Ovary (tissue), 9 donors: ENCODE data around the gene KCTD20. TPM values are rescaled to one million over a fixed set of nuclear protein-coding genes. Genes with fewer than 3 reads are reported as not detected.

Experiments used
- DNase-seq, 5 donors: peaks; one replicate each; pipeline ENCODE4 v3.0.0-alpha.2; 2019 to 2020
- H3K27ac ChIP-seq, 2 donors: fragments of 200-600 bp; one replicate each; pipeline versions ENCODE4 v1.5.1 to v1.8.0; 2019 to 2022
- H3K27me3 ChIP-seq: fragments of 200-600 bp; one replicate; pipeline ENCODE4 v1.8.0; 2022
- H3K36me3 ChIP-seq: fragments of 200-600 bp; sonication (generic); one replicate; pipeline ENCODE4 v1.5.1; 2019
- H3K4me1 ChIP-seq: one replicate; pipeline ENCODE4 v1.8.1; 2013; ENCODE audit warnings: mild to moderate bottlenecking, moderate library complexity; ENCODE audit not compliant: insufficient read depth
- H3K4me3 ChIP-seq: fragments of 200-600 bp; sonication (generic); one replicate; pipeline ENCODE4 v1.5.1; 2017
- H3K9me3 ChIP-seq, 2 donors: fragments of 200-600 bp in 1 of 2; sonication (generic) in 1 of 2; one replicate each; pipeline versions ENCODE4 v1.5.1 to v1.8.1; 2013 to 2019; ENCODE audit warnings: mild to moderate bottlenecking in 1 of 2, moderate library complexity in 1 of 2
- EP300 ChIP-seq: sonication (generic); formaldehyde crosslinking; IDR thresholded peaks from one replicate; pipeline ENCODE4 v1.6.1; 2017; ENCODE audit warnings: antibody characterized with exemption
- POLR2A ChIP-seq: fragments of 450-650 bp; IDR thresholded peaks from one replicate; pipeline ENCODE4 v1.6.1; 2017; ENCODE audit warnings: antibody characterized with exemption, mild to moderate bottlenecking, moderate library complexity
- WGBS, 3 donors: extraction: QIAGEN DNeasy Blood & Tissue Kit in 1 of 3; methylation state at CpG; one replicate each; pipeline versions ENCODE4 v1.1.5 to v1.1.7; 2013 to 2017; 5-methylcytosine and 5-hydroxymethylcytosine counted together
- intact Hi-C, 4 donors: fragments of 100-400 bp; cut with DNase I; formaldehyde crosslinking; loops; one replicate each; pipeline versions ENCODE4 v1.11.0 to v1.15.1; 2022 to 2023
- polyA plus RNA-seq, 2 donors: library from polyadenylated mRNA; stranded (reverse); fragments of 200-250 nt in 1 of 2; fragments of 350-450 nt in 1 of 2; fragmentation: Illumina TruSeq in 1 of 2; extraction: RNeasy Lipid Tissue Mini Kit (QIAGEN cat#74804) in 1 of 2; gene quantifications; one replicate each; pipeline ENCODE4 v1.2.3, GENCODE V29; 2013 to 2014
- total RNA-seq, 7 donors: library from RNA; depleted of rRNA in 2 of 7; stranded (reverse); fragments of >200 nt in 2 of 7; fragmentation: NEBNext Ultra II Directional in 3 of 7; extraction: Animal tissue kit (Norgen Biotek cat#: 25700) in 3 of 7; gene quantifications; one replicate each; pipeline versions ENCODE4 v1.1.0 to v1.2.4, GENCODE V29; 2016 to 2023
- TF ChIP-seq, protein P1 (sequence below), 3 donors: fragments of 450-650 bp in 2 of 3; fragments of 200-600 bp in 1 of 3; IDR thresholded peaks; one replicate each; pipeline versions ENCODE4 v1.5.1 to v1.8.0; 2016 to 2022; ENCODE audit warnings: antibody characterized with exemption in 3 of 3, mild to moderate bottlenecking in 1 of 3
- donor health status: DM: no; HTN: no; CAD: no; lungs with moderate emphysema.
- donor health status: DM: no; HTN: no; CAD: no.
- donor health status: Bipolar disorder and iron deficiency.
- donor health status: DM: yes; HTN: yes; CAD: no.
- donor health status: DM: no; HTN: no; CAD: no.
- donor health status: DM: yes; HTN: yes; CAD: no.

Gene KCTD20
- total and polyA plus RNA-seq, 9 donors, result 21.7 to 73.7 (median 46.2) TPM

DNA sequence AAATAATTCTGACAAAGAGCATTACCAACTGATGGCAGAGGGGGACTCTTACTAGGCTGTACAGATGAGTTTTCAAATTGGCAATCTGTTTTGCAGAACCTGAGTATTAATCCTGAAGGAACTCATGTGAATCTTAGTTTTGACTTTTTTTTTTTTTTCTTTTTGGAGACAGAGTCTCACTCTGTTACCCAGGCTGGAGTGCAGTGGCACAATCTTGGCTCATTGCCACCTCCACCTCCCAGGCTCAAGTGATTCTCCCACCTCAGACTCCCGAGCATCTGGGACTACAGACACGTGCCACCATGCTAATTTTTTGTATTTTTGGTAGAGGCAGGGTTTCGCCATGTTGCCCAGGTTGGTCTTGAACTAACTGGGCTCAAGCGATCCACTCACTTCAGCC lies 49.3 kb downstream of the KCTD20 start:
- intact Hi-C loops, result loop anchor here in 1 of 4 donors (10.0 kb wide), 1 partner anchor 713 kb away; no protein-coding TSS in a partner anchor
- peaks cover 2% of the 10 kb centered on the region for H3K4me1 ChIP-seq
- no peaks in the 10 kb centered on the region for H3K27me3 ChIP-seq
- no peak overlapping the region for H3K4me3 ChIP-seq
- no peaks in the 10 kb centered on the region for H3K36me3 ChIP-seq
- no peak for DNase-seq
- H3K9me3 ChIP-seq, result no peaks in the 10 kb centered on the region
- H3K27ac ChIP-seq, result no peak overlapping the region
- 81 to 88% (median 85%) methylated on average over 4 of the region's 4 CpGs for WGBS, 3 donors
- no peak for TF ChIP-seq EP300
- no peak for TF ChIP-seq POLR2A
- TF ChIP-seq, protein P1, sequence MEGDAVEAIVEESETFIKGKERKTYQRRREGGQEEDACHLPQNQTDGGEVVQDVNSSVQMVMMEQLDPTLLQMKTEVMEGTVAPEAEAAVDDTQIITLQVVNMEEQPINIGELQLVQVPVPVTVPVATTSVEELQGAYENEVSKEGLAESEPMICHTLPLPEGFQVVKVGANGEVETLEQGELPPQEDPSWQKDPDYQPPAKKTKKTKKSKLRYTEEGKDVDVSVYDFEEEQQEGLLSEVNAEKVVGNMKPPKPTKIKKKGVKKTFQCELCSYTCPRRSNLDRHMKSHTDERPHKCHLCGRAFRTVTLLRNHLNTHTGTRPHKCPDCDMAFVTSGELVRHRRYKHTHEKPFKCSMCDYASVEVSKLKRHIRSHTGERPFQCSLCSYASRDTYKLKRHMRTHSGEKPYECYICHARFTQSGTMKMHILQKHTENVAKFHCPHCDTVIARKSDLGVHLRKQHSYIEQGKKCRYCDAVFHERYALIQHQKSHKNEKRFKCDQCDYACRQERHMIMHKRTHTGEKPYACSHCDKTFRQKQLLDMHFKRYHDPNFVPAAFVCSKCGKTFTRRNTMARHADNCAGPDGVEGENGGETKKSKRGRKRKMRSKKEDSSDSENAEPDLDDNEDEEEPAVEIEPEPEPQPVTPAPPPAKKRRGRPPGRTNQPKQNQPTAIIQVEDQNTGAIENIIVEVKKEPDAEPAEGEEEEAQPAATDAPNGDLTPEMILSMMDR (IDR thresholded peaks at IDR 0.05), result no peak

DNA sequence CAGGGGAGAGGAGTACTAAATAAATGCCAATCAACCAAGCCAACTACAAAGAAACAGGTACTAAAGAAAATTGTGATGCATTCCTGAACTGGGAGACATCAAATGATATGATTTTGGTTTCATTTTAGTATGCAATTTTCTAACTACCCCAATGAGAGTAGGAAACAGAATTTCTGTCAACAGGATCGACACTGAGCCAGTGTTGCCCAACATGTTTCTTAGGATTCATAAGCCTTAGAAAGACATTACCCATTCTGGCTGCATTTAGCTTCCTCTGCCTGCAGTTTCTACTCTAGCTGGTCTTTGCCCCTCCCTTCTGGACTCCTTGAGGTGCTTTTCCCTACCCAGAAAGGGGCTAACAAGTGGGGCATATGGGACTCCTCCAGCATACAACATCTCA lies 49.8 kb downstream of the KCTD20 start:
- 83 to 95% (median 84%) methylated on average over 1 of the region's 1 CpG for WGBS, 3 donors
- H3K36me3 ChIP-seq, result no peaks in the 10 kb centered on the region

DNA sequence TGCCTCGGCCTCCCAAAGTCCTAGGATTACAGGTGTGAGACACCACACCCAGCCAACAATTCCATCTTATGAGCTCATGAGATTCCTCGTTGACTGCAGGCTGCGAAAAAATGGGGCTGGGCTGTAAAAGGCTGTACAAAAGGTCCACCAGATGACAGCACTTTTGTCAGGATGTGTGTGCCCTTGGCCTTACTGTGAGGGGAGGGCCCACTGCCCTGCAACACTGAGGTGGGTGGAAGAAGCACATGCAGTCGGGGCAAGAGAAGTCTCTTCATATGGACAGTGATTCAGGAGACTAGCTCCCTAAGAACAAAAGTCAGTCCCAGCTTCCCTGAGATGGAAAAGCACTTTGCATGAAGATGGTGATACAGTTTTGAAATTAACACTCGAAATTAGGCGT lies 50.5 kb downstream of the KCTD20 start:
- WGBS, 3 donors, result 78 to 85% (median 83%) methylated on average over 6 of the region's 6 CpGs
- Histone ChIP-seq H3K36me3 (no peaks in the 10 kb centered on the region), H3K27ac (no peak overlapping the region), H3K4me3 (no peak overlapping the region), H3K27me3 (no peaks in the 10 kb centered on the region), H3K4me1 (peaks cover 2% of the 10 kb centered on the region), H3K9me3 (no peaks in the 10 kb centered on the region)
- intact Hi-C loops, result loop anchor here in 1 of 4 donors (10.0 kb wide), 1 partner anchor 711 kb away; no protein-coding TSS in a partner anchor
- DNase-seq, result no peak
- TF ChIP-seq EP300 (no peak), POLR2A (no peak)
- TF ChIP-seq, protein P1 (IDR thresholded peaks at IDR 0.05), result no peak

More for the DNA sequence above, 49.8 kb downstream of the KCTD20 start:
- intact Hi-C loops, result loop anchor here in 1 of 4 donors (10.0 kb wide), 1 partner anchor 712 kb away; no protein-coding TSS in a partner anchor
- DNase-seq, result no peak
- Histone ChIP-seq H3K27ac (no peak overlapping the region), H3K4me3 (no peak overlapping the region), H3K4me1 (peaks cover 2% of the 10 kb centered on the region), H3K9me3 (no peaks in the 10 kb centered on the region), H3K27me3 (no peaks in the 10 kb centered on the region)
- no peak for TF ChIP-seq POLR2A
- no peak for TF ChIP-seq EP300
- TF ChIP-seq, protein P1 (IDR thresholded peaks at IDR 0.05), result no peak

DNA sequence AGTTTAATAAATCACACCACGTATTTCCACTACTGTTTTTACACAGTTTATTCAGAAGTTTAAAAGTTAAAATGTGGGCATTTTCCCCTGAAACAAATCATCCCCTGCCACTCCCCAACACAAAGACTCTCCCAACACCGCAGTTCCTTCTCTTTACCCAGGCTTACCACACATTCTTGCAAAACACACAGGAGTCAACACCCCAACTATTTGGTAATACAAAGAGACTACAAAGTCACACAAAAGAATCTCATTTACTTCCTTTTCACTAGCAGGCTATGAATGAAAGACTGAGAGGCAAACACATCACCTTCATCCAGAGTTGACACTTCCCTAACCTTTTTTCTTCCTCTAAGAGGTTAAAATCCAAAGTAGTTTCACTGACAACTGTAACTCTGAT lies 51.1 kb downstream of the KCTD20 start:
- TF ChIP-seq, protein P1 (IDR thresholded peaks at IDR 0.05), result no peak
- TF ChIP-seq POLR2A (no peak), EP300 (no peak)
- H3K36me3 ChIP-seq, result no peaks in the 10 kb centered on the region
- 69 to 72% (median 69%) methylated on average over 2 of the region's 2 CpGs for WGBS, 3 donors
- H3K4me3 ChIP-seq, result no peak overlapping the region
- H3K4me1 ChIP-seq, result peaks cover 2% of the 10 kb centered on the region
- no peak overlapping the region for H3K27ac ChIP-seq
- intact Hi-C loops, result loop anchor here in 1 of 4 donors (10.0 kb wide), 1 partner anchor 711 kb away; no protein-coding TSS in a partner anchor
- no peaks in the 10 kb centered on the region for H3K9me3 ChIP-seq
- no peak for DNase-seq
- no peaks in the 10 kb centered on the region for H3K27me3 ChIP-seq
